HFF-Myc (cell line): ENCODE measurements around the gene SH2D3C.

Source experiments
- DNase-seq: peaks from one replicate; pipeline ENCODE4 v3.0.0-alpha.2; 2011; ENCODE audit warnings: low read depth; ENCODE audit errors: extremely low read depth
- H3K4me3 ChIP-seq: replicated peaks from 2 replicates; pipeline ENCODE4 v1.5.1; 2011; ENCODE audit warnings: low read depth, mild to moderate bottlenecking, control low read depth, low read length
- TF ChIP-seq, protein P1 (sequence below): IDR thresholded peaks from 2 replicates; pipeline ENCODE4 v1.5.1; 2012; ENCODE audit warnings: mild to moderate bottlenecking, low read depth, low read length, control low read depth; ENCODE audit errors: missing control alignments

SH2D3C gene

DNA sequence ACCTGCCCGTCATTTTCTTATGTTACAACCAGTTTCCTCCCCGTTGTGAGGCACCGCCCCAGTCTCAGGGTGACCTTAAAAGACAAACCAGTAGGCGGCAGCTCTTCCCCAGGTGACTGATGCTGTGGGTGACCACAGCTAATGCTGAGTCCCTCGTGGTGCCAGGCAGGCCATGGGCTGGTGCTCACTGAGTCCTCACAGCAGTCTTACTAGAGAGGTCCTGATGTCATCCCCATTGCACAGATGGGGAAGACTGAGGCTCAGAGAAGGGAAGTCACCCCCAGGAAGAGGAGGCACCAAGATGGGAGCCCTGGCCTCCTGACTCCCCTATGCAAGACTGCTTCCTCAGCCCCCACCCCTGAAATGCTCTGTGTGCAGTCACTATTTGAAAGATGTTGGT, 70.7 kb downstream of the SH2D3C start:
- no peak overlapping the region for H3K4me3 ChIP-seq
- DNase-seq = no peak
- TF ChIP-seq, protein P1, sequence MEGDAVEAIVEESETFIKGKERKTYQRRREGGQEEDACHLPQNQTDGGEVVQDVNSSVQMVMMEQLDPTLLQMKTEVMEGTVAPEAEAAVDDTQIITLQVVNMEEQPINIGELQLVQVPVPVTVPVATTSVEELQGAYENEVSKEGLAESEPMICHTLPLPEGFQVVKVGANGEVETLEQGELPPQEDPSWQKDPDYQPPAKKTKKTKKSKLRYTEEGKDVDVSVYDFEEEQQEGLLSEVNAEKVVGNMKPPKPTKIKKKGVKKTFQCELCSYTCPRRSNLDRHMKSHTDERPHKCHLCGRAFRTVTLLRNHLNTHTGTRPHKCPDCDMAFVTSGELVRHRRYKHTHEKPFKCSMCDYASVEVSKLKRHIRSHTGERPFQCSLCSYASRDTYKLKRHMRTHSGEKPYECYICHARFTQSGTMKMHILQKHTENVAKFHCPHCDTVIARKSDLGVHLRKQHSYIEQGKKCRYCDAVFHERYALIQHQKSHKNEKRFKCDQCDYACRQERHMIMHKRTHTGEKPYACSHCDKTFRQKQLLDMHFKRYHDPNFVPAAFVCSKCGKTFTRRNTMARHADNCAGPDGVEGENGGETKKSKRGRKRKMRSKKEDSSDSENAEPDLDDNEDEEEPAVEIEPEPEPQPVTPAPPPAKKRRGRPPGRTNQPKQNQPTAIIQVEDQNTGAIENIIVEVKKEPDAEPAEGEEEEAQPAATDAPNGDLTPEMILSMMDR = no peak

DNA sequence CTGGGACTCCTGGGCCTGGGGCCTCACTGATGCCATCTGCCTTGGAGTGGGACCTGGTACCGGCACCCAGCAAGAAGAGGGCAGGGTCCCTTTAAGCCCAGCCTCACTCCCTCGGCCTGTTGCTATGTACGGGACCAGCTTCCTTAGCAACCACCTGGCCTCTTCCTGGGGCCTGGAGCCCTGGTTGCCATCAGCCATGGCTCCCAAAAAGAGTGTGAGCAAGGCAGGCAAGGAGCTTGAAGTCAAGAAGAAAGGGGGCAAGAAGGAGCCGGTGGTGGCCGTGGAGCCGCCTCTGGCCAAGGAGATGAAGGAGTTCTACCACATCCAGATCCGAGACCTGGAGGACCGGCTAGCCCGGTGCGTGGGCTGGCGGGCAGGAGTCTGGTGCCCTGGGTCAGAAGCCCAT, 71.6 kb downstream of the SH2D3C start, which contains the start of gene CFAP157:
CFAP157 (plus strand) TSS at position 153 of the 406 bp plus-strand sequence; CDS start at position 197, 44 bp downstream.
- TF ChIP-seq, protein P1 = no peak
- no peak for DNase-seq
- no peak within 1 kb of the TSS for H3K4me3 ChIP-seq

DNA sequence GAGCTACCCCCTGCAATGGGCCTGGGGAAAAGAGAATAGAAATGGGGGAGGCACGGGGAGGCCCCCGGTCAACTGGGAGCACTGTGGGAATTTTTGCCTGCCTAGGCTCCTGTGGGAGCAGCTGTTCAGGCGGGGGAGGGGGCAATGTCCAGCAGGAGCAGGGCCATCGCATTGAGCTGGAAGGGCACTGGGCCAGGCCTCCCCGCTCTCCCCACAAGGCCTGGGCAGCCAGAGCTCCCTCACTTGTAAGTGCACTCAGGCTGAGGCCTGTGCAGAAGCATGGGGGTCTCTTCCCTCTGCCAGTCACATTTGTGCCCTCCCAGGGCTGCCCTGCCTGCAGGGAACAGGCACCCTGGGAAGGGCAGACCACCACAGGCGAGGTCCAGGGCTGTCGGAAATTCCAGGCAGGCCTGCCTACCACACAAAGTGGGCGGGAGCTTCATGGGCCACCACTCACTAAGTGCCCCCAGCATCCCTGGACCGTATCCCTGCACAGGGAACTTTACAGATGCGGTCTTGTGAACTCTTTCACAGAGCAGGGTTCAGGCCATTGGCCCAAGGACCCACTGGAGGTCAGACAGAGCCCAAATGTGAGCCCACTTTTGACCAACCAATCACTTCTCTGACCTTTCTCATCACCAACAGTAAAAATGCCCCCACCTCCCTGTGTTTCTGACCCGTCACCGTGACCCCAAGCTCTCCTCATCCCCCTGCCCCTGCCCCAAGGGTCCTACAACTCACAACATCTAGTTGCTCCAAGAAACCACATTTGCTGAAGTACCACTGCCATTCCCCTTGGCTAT, 72.7 kb downstream of the SH2D3C start:
- TF ChIP-seq, protein P1 = no peak
- no peak overlapping the region for H3K4me3 ChIP-seq
- DNase-seq = no peak

DNA sequence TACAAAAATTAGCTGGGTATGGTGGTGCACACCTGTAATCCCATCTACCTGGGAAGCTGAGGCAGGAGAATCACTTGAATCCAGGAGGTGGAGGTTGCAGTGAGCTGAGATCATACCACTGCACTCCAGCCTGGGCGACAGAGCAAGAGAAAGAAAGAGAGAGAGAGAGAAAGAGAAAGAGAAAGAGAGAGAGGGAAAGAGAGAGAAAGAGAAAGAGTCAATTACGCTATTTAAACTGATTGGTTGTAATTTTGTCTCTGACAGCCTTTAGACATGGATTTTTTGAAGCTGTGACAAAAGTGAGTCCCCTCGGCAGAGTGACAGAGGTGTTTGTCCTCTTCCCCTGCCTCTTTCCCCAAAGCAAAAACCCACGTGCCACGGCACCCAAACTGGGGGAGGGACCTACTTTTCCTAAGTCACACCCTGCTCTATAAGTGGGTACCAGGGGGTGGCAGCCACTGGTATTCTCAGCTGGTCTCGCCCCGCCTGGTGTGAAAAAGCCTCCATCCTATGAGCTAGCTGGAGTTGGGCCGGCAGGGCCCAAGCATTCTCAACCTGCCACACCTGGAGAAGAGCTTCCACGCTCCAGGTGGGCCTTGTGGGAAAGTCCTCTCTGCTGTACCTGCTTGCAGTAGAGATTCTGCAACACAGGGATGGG, 75.0 kb downstream of the SH2D3C start:
- no peak overlapping the region for H3K4me3 ChIP-seq
- DNase-seq = no peak
- TF ChIP-seq, protein P1 = no peak

DNA sequence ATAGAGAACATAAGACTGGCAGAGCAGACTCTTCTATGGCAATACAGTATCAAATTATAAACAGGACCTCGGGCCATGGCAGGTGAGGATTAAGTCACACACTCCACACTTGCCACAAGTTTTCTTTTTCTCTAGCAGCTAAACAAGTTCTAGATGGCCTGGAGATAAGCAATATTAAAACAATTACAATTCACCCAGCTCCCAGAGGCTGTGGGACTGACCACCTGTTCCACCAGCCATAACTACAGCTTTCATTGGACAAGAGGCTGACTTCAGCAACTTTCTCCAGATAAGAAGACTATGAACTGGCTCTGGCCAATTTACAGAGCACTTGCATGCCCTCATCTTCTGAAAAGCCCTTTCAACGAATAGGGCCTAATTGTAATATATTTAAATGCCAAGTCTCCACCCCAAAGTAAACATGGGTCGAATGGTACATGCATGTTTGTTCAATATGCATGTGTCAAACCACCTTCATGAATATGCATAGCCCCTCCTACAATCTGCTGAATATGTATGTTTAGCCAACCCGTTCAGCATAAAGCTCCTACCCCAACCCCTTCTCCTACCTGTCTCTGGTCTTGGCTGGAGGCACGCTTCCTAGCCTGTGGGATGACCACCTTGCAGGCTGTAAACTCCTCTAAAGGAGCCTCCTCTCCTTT, 77.7 kb downstream of the SH2D3C start:
- H3K4me3 ChIP-seq = no peak overlapping the region
- no peak for DNase-seq
- TF ChIP-seq, protein P1 = no peak

DNA sequence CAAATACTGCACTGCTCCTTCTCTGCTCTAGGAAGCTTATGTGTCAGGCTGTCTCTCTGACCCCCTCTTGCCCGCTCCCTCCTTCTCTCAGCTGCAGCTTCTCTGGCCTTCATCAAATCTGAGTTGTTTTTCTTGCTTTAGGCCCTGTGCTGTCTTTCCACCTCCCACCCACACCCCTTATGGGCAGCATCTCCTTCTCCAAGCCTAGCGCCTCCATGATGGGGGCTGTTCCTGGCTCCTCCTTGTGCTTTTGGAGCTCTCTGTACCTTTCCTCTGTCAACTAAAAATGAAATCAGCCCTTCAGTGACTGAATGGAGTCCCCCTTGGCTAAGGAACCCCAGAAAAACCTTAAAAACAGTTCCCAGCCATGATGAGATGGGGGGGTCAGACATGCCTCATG, 78.3 kb downstream of the SH2D3C start:
- DNase-seq = no peak
- no peak overlapping the region for H3K4me3 ChIP-seq
- TF ChIP-seq, protein P1 = no peak
